SJSA1 (cell line): ENCODE measurements around the gene ZNF425. TPM values are rescaled to one million over a fixed set of nuclear protein-coding genes. Genes with fewer than 3 reads are reported as not detected.

Experiments used
- DNase-seq, 2 experiments: peaks; one replicate each; pipeline ENCODE4 v3.0.0-alpha.2; 2015 to 2020; ENCODE audit warnings: low spot score in 2 of 2, low read depth in 1 of 2
- H3K27ac ChIP-seq: fragments of 250-450 bp; sonication (Bioruptor Pico); 2 replicates; pipeline ENCODE4 v1.5.1; 2020; ENCODE audit warnings: mild to moderate bottlenecking, moderate library complexity
- H3K27me3 ChIP-seq: fragments of 250-450 bp; sonication (Bioruptor Pico); replicated peaks from 2 replicates; pipeline ENCODE4 v1.5.1; 2020; ENCODE audit warnings: mild to moderate bottlenecking, moderate library complexity
- H3K36me3 ChIP-seq: fragments of 250-450 bp; sonication (Bioruptor Pico); 2 replicates; pipeline ENCODE4 v1.5.1; 2020; ENCODE audit warnings: mild to moderate bottlenecking
- H3K4me1 ChIP-seq: fragments of 250-450 bp; sonication (Bioruptor Pico); replicated peaks from 2 replicates; pipeline ENCODE4 v1.6.1; 2021; ENCODE audit warnings: mild to moderate bottlenecking
- H3K4me3 ChIP-seq: fragments of 250-450 bp; sonication (Bioruptor Pico); 2 replicates; pipeline ENCODE4 v1.5.1; 2020; ENCODE audit warnings: mild to moderate bottlenecking
- H3K9me3 ChIP-seq: fragments of 250-450 bp; sonication (Bioruptor Pico); replicated peaks from 2 replicates; pipeline ENCODE4 v1.5.1; 2020; ENCODE audit warnings: mild to moderate bottlenecking
- total RNA-seq: library from RNA; depleted of rRNA; stranded (reverse); fragments of >200 nt; shearing (Covaris generic); gene quantifications from 2 replicates; pipeline ENCODE4 v1.2.3, GENCODE V29; 2014; rRNA removed

The ZNF425 gene, protein sequence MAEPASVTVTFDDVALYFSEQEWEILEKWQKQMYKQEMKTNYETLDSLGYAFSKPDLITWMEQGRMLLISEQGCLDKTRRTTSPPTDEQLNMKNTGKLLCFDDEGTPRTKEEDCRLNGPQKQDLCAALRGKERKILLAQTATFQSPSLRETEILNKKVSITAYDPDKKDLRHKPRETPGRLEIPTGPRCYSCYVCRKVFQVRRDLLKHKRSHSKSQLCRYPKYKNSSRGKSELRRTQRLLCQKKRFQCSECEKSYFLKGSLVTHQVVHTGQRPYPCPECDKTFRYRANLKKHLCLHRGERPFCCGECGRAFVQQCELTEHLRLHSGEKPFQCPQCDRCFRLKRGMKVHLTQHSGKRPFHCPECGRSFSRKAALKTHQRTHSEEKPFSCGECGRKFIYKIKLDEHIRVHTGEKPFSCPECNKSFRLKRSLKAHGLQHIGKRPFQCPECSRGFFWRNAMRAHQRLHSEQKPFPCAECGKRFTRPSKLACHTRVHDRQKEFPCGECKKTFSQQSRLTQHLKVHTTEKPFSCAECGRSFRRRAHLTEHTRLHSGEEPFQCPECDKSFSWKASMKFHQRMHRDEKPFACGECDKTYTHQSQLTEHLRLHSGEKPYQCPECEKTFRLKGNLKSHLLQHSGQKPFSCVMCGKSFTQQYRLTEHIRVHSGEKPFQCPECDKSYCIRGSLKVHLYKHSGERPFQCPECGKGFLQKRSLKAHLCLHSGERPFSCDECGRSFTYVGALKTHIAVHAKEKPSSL
- 0.41 and 2.5 TPM in 2 replicates for total RNA-seq

DNA sequence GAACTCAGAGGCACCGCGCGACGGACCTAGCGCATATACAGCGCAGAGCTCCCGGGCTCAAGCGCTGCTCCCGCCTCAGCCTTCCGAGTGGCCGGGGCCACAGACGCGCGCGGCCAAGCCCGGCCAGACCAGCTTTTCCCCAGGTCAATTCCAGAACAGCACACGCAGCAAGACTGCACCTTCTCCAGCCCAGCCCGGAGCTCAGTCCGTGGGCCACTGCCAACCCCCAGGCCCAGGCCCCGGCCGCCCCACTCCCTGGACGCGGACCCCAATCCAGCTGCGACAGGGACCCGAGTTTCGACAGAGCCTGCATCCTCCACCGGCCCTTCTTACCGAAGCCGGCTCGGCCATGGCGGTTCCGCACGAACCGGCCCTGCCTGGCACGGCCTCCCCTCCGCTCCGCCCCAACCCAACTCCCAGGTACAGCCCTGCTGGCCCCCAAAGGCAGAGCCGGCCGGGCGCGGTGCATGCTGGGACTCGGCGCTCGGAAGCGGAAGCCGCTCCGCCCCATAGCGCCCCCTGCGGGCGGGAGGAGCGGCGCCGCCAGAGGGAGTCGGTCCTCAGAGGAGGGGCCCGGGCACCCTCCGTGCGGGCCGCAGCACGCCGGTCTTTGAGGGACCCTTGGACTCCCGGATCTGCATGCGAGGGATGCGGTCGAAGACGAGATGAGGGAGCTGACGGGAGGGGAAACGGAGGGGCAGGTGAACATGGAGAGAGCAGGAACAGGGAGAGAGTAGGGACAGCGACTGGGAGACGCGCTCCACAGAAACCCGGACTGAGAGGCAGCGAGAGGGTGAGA lies at the start of gene ZNF425:
ZNF425 (minus strand) TSS at position 462 of the 799 bp plus-strand sequence; CDS start at position 351, 111 bp downstream.
- H3K4me1 ChIP-seq = peaks cover 10% of the 10 kb centered on the region
- H3K9me3 ChIP-seq = peaks cover 5% of the 10 kb centered on the region; the same call in 1 of the 2 replicates
- peak within 1 kb of the TSS; percentile 69 for H3K4me3 ChIP-seq
- DNase-seq = peak; percentile 91 to 94
- H3K27ac ChIP-seq = peak within 1 kb of the TSS; percentile 73
- H3K27me3 ChIP-seq = no peaks in the 10 kb centered on the region
- peaks cover 22% of the 10 kb centered on the region for H3K36me3 ChIP-seq

DNA sequence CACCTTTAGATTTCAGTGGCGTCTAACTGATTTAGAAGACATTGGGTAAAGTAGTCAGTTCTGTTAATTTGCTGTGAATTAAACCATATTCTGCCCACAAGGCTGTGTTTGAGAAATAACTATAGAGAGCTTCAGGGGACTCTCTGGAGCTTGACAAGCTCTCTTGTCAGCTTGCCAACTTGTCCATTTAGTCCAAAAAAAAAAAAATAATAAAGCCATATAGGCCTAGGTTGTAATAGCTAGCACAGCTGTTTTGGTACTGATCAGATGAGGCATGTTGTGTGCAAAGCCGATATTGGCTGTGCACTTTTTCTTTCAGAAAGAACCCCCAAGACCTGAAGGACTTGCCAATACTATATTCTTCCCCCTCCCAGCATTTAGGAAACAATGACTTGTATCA lies 49.0 kb upstream of the ZNF425 start:
- Histone ChIP-seq H3K4me3 (no peak overlapping the region), H3K4me1 (peaks cover 8% of the 10 kb centered on the region), H3K36me3 (peaks cover 69% of the 10 kb centered on the region), H3K27ac (no peak overlapping the region), H3K9me3 (no peaks in the 10 kb centered on the region), H3K27me3 (no peaks in the 10 kb centered on the region)
- DNase-seq = no peak

DNA sequence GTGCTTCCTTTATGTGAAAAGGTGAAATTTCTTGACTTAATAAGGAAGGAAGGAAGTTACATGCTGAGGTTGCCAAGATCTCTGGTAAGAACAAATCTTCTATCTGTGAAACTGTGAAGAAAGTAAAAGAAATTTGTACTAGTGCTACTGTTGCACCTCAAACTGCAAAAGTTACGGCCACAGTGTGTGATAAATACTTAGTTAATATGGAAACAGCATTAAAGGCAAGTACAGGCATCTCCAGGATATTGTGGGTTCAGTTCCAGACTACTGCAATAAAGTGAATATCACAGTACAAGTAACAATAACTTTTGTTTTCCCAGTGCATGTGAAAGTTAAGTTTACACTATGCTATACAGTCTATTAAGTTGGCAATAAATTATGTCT lies 46.4 kb upstream of the ZNF425 start:
- Histone ChIP-seq H3K27me3 (no peaks in the 10 kb centered on the region), H3K36me3 (peaks cover 74% of the 10 kb centered on the region), H3K9me3 (no peaks in the 10 kb centered on the region), H3K4me1 (peaks cover 8% of the 10 kb centered on the region), H3K4me3 (no peak overlapping the region), H3K27ac (no peak overlapping the region)
- no peak for DNase-seq

DNA sequence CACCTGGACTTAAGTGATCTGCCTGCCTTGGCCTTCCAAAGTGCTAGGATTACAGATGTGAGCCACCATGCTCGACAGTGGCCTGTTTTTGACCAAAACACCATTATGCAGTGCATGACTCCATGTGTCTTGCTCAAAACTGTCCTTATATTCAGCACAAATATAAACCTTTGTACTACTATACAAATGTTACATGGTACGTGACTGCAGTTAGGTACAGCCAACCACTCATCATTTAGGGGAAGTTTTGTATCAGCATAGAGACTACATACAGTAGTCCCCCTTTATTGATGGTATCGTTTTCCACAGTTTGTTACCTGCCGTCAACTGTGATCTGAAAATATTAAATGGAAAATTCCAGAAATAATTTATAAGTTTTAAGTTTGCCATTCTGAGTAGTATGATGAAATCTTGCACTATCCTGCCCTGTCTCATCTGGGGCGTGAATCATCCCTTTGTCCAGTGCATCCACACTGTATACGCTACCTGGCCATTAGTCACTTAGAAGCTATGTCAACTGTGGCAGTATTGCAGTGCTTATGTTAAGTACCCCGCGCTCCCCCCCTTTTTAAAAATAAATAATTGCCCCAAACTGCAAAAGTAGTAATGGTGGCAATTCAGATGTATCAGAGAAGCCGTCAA lies 45.9 kb upstream of the ZNF425 start:
- Histone ChIP-seq H3K36me3 (peaks cover 74% of the 10 kb centered on the region), H3K9me3 (no peaks in the 10 kb centered on the region)
- DNase-seq = peak in 1 of 2 experiments; percentile 14

DNA sequence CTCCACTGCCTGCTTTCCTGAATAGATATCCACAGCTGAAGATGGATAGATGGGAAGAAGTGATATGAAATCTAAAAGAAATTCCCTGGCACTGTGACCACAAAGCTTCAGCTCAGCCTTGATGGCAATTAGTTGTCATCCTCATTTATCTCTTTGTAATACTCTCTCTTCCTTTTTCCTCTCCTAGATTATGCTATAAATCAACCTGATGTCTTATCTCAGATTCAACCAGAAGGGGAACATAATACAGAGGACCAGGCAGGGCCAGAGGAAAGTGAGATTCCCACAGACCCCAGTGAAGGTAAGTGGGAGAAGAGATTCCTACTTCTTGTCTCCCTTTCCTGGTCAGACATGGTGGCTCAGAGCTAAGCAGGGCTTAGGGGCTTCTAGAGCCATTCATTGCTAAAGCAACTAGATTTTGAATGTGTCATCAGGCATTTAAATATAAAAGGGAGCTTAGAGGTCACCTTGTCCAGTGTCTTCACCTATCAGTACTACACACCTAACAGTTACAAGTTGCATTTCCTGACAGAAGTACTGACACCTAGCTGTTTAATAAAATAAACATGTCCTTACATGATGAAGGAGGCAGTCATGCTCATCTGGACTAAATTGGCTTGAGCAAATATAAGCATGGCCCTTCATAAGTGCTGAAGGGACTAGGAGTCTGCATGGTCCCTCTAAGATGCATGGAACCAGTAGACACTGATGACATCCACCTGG lies 40.7 kb upstream of the ZNF425 start:
- peaks cover 75% of the 10 kb centered on the region for H3K36me3 ChIP-seq
- no peak for DNase-seq
- no peaks in the 10 kb centered on the region for H3K9me3 ChIP-seq
- no peak overlapping the region for H3K4me3 ChIP-seq
- H3K27ac ChIP-seq = no peak overlapping the region
- 0 out of 2 replicates have a peak, but pooled peaks cover under 1% of the 10 kb centered on the region for H3K4me1 ChIP-seq
- H3K27me3 ChIP-seq = no peaks in the 10 kb centered on the region

More for the DNA sequence above, 45.9 kb upstream of the ZNF425 start:
- Histone ChIP-seq H3K4me1 (peaks cover 8% of the 10 kb centered on the region), H3K27me3 (no peaks in the 10 kb centered on the region), H3K27ac (0 out of 2 replicates have a peak overlapping the region, but pooled peaks have one; percentile 26), H3K4me3 (no peak overlapping the region)

DNA sequence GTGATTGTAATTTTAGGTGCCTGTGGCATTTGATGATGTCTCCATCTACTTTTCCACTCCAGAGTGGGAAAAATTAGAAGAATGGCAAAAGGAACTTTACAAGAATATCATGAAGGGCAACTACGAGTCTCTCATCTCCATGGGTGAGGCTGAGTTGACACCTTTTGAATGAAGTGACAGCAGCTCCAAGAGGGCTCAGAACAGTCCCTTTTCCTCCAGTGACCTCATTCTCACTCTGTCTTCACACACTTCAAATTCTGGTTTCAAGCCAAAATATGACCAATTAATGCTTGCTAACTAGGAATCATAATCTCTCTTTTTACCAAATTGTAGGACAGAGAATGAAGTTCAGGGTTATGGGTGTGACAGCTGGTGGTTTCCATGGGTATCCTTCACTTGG lies 40.0 kb upstream of the ZNF425 start:
- DNase-seq = no peak
- no peak overlapping the region for H3K4me3 ChIP-seq
- H3K4me1 ChIP-seq = peaks cover 3% of the 10 kb centered on the region; the same call in 1 of the 2 replicates
- H3K36me3 ChIP-seq = peaks cover 72% of the 10 kb centered on the region
- no peaks in the 10 kb centered on the region for H3K27me3 ChIP-seq
- H3K27ac ChIP-seq = no peak overlapping the region
- no peaks in the 10 kb centered on the region for H3K9me3 ChIP-seq

DNA sequence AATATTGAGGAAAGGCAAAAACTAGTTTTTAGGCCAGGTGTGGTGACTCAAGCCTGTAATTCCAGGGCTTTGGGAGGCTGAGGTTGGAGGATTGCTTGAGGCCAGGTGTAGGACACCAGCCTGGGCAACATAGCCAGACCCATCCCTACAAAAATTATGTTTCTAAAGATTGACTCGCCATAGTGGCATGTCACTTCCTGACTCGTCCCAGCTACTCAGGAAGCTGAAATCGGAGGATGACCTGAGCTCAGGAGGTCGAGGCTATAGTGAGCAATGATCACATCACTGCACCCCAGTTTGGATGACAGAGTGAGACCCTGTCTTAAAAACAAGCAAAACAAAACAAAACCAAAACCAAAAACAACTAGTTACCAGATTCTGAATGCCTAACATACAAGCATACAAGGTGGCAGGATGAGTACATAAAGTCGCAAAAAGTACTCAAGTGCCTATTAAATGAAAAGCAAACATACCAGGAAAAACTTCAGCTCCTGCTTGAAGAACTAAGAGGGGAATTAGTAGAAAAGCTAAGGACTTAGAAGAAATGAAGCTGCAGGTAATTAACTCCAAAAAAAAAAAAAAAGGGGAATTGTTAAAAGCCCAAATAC lies 35.2 kb upstream of the ZNF425 start:
- peaks cover 50% of the 10 kb centered on the region for H3K36me3 ChIP-seq
- H3K27ac ChIP-seq = no peak overlapping the region

DNA sequence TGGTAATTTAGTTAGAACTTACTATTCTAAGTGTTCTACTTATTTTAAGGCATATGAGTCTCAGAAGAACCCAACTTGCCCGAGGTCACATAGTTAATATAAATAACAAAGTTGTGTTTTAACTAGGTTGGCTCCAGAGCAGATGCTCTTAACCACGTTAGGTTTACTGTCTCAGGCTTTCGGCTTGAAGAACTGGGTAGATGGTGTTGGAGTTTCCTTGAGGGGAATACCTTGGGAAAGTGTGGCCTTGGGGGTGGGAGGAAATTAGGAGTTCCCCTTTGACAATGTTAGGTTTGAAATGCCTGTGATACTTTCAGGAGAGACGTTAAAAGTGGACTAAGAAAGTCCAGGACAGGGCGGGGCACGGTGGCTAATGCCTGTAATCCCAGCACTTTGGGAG lies 30.8 kb upstream of the ZNF425 start:
- H3K9me3 ChIP-seq = no peaks in the 10 kb centered on the region
- H3K27me3 ChIP-seq = no peaks in the 10 kb centered on the region
- no peak overlapping the region for H3K27ac ChIP-seq
- H3K4me3 ChIP-seq = no peak overlapping the region
- H3K36me3 ChIP-seq = peaks cover 49% of the 10 kb centered on the region
- DNase-seq = no peak
- H3K4me1 ChIP-seq = peaks cover 5% of the 10 kb centered on the region; the same call in 1 of the 2 replicates

More for the DNA sequence above, 35.2 kb upstream of the ZNF425 start:
- peak in 1 of 2 experiments; percentile 5 for DNase-seq
- peaks cover 5% of the 10 kb centered on the region; the same call in 1 of the 2 replicates for H3K4me1 ChIP-seq
- no peaks in the 10 kb centered on the region for H3K27me3 ChIP-seq
- H3K9me3 ChIP-seq = no peaks in the 10 kb centered on the region
- H3K4me3 ChIP-seq = no peak overlapping the region

DNA sequence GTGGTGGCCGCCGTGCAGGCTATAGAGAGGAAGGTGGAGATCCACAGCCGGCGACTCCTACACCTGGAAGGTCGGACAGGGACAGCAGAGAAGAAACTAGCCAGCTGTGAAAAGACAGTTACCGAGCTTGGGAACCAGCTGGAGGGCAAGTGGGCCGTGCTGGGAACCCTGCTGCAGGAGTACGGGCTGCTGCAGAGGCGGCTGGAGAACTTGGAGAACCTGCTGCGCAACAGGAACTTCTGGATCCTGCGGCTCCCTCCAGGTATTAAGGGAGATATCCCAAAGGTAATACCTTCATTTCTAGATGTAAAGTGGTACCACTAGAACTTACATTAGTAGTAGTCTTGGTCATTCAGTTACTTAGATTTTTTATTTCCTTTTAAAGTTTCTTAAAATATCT lies 27.9 kb upstream of the ZNF425 start:
- H3K27me3 ChIP-seq = no peaks in the 10 kb centered on the region
- peaks cover 46% of the 10 kb centered on the region for H3K36me3 ChIP-seq
- no peaks in the 10 kb centered on the region for H3K4me1 ChIP-seq
- no peak overlapping the region for H3K27ac ChIP-seq
- no peak for DNase-seq
- H3K9me3 ChIP-seq = no peaks in the 10 kb centered on the region
- no peak overlapping the region for H3K4me3 ChIP-seq

DNA sequence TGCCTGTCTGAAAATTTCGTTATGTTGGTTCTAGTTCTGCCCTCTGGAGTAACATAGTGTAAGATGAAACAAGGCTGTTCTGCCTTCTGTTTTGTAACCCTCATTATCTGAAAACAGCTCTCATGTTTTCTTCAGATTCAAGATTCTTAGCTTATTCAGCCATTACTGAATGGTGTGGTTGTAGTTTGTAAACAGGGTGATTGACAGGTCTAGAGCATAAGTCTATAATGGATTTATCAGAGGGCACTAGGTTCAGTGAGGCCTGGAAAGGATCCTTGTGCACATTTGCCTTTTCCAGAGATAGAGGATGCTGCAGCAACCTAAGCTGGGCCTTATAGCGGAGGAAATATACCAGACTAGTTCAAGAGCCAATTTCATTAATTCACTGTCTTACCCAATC lies 27.2 kb upstream of the ZNF425 start:
- Histone ChIP-seq H3K4me1 (no peaks in the 10 kb centered on the region), H3K4me3 (no peak overlapping the region)

DNA sequence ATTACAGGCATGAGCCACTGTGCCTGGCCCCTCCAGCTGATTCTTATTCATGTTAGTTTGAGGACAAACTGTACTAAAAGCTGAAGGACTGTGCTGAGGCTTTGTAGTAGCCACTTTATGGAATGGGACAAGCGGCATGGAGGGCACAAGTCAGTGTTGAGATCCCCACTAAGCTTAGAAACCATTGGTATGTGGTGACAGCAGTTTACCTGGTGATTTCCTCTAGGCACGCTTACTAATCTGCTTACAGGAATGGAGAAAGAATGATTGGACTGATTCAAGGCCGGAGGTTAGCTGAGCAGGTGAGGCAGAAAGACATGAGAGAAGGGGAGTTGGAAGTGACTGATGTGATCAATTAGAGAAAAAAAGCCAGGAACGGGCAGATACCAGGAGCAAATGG lies 24.9 kb upstream of the ZNF425 start:
- 0 out of 2 replicates have a peak, but pooled peaks cover 7% of the 10 kb centered on the region for H3K9me3 ChIP-seq
- no peak overlapping the region for H3K27ac ChIP-seq
- H3K4me3 ChIP-seq = no peak overlapping the region
- no peaks in the 10 kb centered on the region; the same call in 1 of the 2 replicates for H3K4me1 ChIP-seq
- H3K36me3 ChIP-seq = peaks cover 41% of the 10 kb centered on the region
- no peaks in the 10 kb centered on the region for H3K27me3 ChIP-seq
- no peak for DNase-seq

More for the DNA sequence above, 27.2 kb upstream of the ZNF425 start:
- H3K27ac ChIP-seq = no peak overlapping the region
- peaks cover 45% of the 10 kb centered on the region for H3K36me3 ChIP-seq
- DNase-seq = no peak
- no peaks in the 10 kb centered on the region for H3K9me3 ChIP-seq
- no peaks in the 10 kb centered on the region for H3K27me3 ChIP-seq
